K562 treated with DMSO at 1 percent for 12 hours (cell line): ENCODE measurements around the gene GTF2IRD1. TPM values are rescaled to one million over a fixed set of nuclear protein-coding genes. Genes with fewer than 3 reads are reported as not detected.

ENCODE experiments used
- total RNA-seq: library from RNA; unstranded; fragments of 300-600 nt; gene quantifications from 2 replicates; pipeline ENCODE4 v1.2.3, GENCODE V29; 2022; ENCODE audit not compliant: insufficient read depth

GTF2IRD1 gene, protein sequence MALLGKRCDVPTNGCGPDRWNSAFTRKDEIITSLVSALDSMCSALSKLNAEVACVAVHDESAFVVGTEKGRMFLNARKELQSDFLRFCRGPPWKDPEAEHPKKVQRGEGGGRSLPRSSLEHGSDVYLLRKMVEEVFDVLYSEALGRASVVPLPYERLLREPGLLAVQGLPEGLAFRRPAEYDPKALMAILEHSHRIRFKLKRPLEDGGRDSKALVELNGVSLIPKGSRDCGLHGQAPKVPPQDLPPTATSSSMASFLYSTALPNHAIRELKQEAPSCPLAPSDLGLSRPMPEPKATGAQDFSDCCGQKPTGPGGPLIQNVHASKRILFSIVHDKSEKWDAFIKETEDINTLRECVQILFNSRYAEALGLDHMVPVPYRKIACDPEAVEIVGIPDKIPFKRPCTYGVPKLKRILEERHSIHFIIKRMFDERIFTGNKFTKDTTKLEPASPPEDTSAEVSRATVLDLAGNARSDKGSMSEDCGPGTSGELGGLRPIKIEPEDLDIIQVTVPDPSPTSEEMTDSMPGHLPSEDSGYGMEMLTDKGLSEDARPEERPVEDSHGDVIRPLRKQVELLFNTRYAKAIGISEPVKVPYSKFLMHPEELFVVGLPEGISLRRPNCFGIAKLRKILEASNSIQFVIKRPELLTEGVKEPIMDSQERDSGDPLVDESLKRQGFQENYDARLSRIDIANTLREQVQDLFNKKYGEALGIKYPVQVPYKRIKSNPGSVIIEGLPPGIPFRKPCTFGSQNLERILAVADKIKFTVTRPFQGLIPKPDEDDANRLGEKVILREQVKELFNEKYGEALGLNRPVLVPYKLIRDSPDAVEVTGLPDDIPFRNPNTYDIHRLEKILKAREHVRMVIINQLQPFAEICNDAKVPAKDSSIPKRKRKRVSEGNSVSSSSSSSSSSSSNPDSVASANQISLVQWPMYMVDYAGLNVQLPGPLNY
- 37.3 and 43.6 TPM in 2 replicates for total RNA-seq

GRCh38 chr7:74453322-74454011 is at the start of gene GTF2IRD1:
GTF2IRD1 (plus strand) TSS chr7:74453906; CDS start chr7:74508081, 54,175 bp downstream.

Other genes with a start within 250 kb of the GTF2IRD1 start
- gene LAT2, start 243.9 kb upstream of the GTF2IRD1 start, total RNA-seq, result 0.52 and 0.67 TPM in 2 replicates
- 115 and 158 TPM in 2 replicates for gene RFC2, start 199.5 kb upstream of the GTF2IRD1 start, total RNA-seq
- gene CLIP2, start 164.5 kb upstream of the GTF2IRD1 start, total RNA-seq, result 5.3 and 10.5 TPM in 2 replicates
- 24.1 and 78.6 TPM in 2 replicates for gene GTF2I, start 203.8 kb downstream of the GTF2IRD1 start, total RNA-seq